Esophagus squamous epithelium (tissue), 5 donors: ENCODE measurements around the gene CDX2. TPM values are rescaled to one million over a fixed set of nuclear protein-coding genes. Genes with fewer than 3 reads are reported as not detected.
"Not testable (repeated sequence)": the region's sequence is repeated elsewhere in the genome, so short reads cannot be mapped to it uniquely, and the experiment has no call there.

Experiments
- DNase-seq: peaks from one replicate; lab custom pipeline; 2025; lab: John Stamatoyannopoulos, UW
- H3K27ac ChIP-seq, 4 donors: fragments of 200-600 bp; sonication (generic); one replicate each; pipeline ENCODE4 v1.5.1; 2016 to 2019; ENCODE audit warnings: mild to moderate bottlenecking in 1 of 4
- H3K27me3 ChIP-seq, 4 donors: fragments of 200-600 bp; sonication (generic); 1 replicate in 3 of 4; 2 replicates in 1 of 4; pipeline versions ENCODE4 v1.5.1 to v1.6.0; 2017 to 2021; ENCODE audit warnings: antibody characterized with exemption in 1 of 4
- H3K36me3 ChIP-seq, 3 donors: fragments of 200-600 bp; sonication (generic); one replicate each; pipeline ENCODE4 v1.5.1; 2016 to 2019
- H3K4me1 ChIP-seq, 3 donors: fragments of 200-600 bp; sonication (generic); one replicate each; pipeline ENCODE4 v1.5.1; 2017 to 2019
- H3K4me3 ChIP-seq, 4 donors: fragments of 200-600 bp; sonication (generic); 1 replicate in 3 of 4; 2 replicates in 1 of 4; pipeline ENCODE4 v1.5.1; 2016 to 2019; ENCODE audit warnings: mild to moderate bottlenecking in 2 of 4, moderate library complexity in 1 of 4
- H3K9me3 ChIP-seq, 3 donors: fragments of 200-600 bp; sonication (generic); one replicate each; pipeline ENCODE4 v1.5.1; 2016 to 2019
- POLR2A ChIP-seq, 4 donors: fragments of 450-650 bp; IDR thresholded peaks; one replicate each; pipeline ENCODE4 v1.6.1; 2017; ENCODE audit warnings: antibody characterized with exemption in 4 of 4, mild to moderate bottlenecking in 4 of 4, moderate library complexity in 3 of 4
- WGBS, 2 donors: methylation state at CpG; one replicate each; pipeline ENCODE4 v1.1.5; 2018; 5-methylcytosine and 5-hydroxymethylcytosine counted together
- intact Hi-C: fragments of 100-400 bp; cut with DNase I; formaldehyde crosslinking; loops from one replicate; pipeline ENCODE4 v1.15.0; 2022
- total RNA-seq, 4 donors: library from RNA; depleted of rRNA; stranded (reverse); fragments of >200 nt; gene quantifications; one replicate each; pipeline ENCODE4 v1.1.0, GENCODE V29; 2016
- TF ChIP-seq, protein P1 (sequence below), 6 experiments: fragments of 450-650 bp in 4 of 6; fragments of 200-600 bp in 2 of 6; sonication (generic) in 2 of 6; IDR thresholded peaks; one replicate each; pipeline ENCODE4 v1.5.1; 2016 to 2019; ENCODE audit warnings: antibody characterized with exemption in 6 of 6, mild to moderate bottlenecking in 4 of 6, moderate library complexity in 4 of 6
- donor health status: DM: yes; HTN: yes; CAD: no.

The CDX2 gene
- total RNA-seq, 4 donors from 2014 or later, result not detected

DNA sequence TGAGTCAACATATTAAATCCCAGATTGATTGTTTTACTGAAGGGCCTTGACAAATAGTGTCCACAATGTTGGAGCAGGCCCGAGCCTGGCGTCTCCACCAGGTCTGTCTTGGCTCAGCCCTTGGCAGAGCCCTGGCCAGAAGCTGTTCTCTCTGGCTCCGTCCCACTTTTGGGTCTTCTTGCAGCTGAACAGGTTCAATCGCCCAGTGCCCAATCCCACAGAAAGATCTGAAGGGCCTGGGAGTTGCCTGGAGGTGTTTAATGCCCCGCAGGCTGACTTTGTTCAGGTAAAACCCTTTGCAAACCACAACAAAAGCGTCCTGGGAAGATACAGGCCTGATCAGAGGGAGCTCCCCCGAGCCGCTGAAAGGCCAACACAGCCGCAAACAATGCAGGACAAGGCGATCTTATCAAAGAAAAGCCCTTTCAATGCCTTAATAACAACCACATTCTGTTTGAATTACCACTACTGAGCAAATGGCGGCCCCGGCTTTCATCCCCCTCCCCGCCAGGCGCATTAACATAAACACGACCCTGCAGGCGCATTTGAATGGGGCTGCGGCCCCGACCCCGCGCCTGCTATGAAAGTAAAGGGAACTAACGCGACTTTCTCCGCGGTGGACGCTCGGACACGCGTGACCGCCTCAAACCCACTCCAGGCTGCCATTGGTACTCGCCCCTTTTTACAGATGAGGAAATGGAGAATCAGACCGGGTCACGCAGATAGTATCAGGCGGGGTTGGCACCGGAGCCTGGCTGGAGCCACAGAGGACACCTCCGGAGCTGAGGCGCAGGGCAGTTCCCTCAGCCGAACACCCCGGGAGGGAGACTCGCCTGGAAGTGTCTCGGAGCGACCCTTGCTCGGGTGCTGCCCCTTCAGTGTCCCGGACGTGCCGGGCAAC is 3.1 kb downstream of the CDX2 start:
- TF ChIP-seq POLR2A (IDR thresholded peaks at IDR 0.05), result no peak
- TF ChIP-seq, protein P1, sequence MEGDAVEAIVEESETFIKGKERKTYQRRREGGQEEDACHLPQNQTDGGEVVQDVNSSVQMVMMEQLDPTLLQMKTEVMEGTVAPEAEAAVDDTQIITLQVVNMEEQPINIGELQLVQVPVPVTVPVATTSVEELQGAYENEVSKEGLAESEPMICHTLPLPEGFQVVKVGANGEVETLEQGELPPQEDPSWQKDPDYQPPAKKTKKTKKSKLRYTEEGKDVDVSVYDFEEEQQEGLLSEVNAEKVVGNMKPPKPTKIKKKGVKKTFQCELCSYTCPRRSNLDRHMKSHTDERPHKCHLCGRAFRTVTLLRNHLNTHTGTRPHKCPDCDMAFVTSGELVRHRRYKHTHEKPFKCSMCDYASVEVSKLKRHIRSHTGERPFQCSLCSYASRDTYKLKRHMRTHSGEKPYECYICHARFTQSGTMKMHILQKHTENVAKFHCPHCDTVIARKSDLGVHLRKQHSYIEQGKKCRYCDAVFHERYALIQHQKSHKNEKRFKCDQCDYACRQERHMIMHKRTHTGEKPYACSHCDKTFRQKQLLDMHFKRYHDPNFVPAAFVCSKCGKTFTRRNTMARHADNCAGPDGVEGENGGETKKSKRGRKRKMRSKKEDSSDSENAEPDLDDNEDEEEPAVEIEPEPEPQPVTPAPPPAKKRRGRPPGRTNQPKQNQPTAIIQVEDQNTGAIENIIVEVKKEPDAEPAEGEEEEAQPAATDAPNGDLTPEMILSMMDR (IDR thresholded peaks at IDR 0.05), result no peak
- H3K36me3 ChIP-seq, result no peaks in the 10 kb centered on the region
- no peaks in the 10 kb centered on the region for H3K9me3 ChIP-seq
- no peak for DNase-seq
- peaks cover 41 to 100% (median 57%) of the 10 kb centered on the region in 4 donors for H3K27me3 ChIP-seq
- no peak overlapping the region for H3K4me3 ChIP-seq
- H3K4me1 ChIP-seq, result peaks cover 14 to 45% (median 15%) of the 10 kb centered on the region in 3 donors
- intact Hi-C loops, result no loop called here
- WGBS, 2 donors, result 8 to 28% methylated on average over 10 to 17 of the region's 45 CpGs
- H3K27ac ChIP-seq, result no peak overlapping the region

DNA sequence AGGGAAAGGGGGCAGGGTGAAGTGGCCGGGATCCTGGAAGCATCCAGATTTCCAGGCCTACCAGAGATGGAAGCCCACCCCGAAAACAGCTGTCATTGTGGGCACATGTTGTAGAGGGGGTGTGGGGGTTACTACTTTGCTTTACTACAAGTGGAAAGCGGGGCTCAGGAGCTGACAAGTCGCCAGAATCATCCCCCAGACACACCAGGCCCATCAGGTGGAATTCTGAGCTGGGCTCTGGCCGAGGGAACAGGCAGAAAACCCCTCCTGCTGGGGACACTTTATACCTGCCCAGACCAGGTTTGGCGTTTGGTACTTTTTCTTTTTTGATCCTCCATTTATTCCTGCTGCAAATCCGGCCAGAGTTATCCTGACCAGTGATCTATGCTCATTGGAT is 3.8 kb downstream of the CDX2 start:
- H3K27ac ChIP-seq, result no peak overlapping the region
- H3K9me3 ChIP-seq, result no peaks in the 10 kb centered on the region
- DNase-seq, result no peak
- intact Hi-C loops, result no loop called here
- no peaks in the 10 kb centered on the region for H3K36me3 ChIP-seq
- peaks cover 20 to 49% (median 21%) of the 10 kb centered on the region in 3 donors for H3K4me1 ChIP-seq
- TF ChIP-seq, protein P1 (IDR thresholded peaks at IDR 0.05), result no peak
- no peak for TF ChIP-seq POLR2A (IDR thresholded peaks at IDR 0.05)
- 57 to 58% methylated on average over 7 of the region's 7 CpGs for WGBS, 2 donors
- no peak overlapping the region for H3K4me3 ChIP-seq
- peaks cover 45 to 100% (median 54%) of the 10 kb centered on the region in 4 donors for H3K27me3 ChIP-seq

GRCh38 chr13:27964741-27965323 is 4.3 kb downstream of the CDX2 start:
- TF ChIP-seq, protein P1 (IDR thresholded peaks at IDR 0.05), result no peak
- TF ChIP-seq POLR2A (IDR thresholded peaks at IDR 0.05), result no peak
- no peaks in the 10 kb centered on the region for H3K9me3 ChIP-seq
- peaks cover 22 to 52% (median 26%) of the 10 kb centered on the region in 3 donors for H3K4me1 ChIP-seq
- no peak for DNase-seq
- H3K27me3 ChIP-seq, result peaks cover 50 to 100% (median 55%) of the 10 kb centered on the region in 4 donors
- H3K36me3 ChIP-seq, result no peaks in the 10 kb centered on the region
- H3K27ac ChIP-seq, result no peak overlapping the region
- 32 to 35% methylated on average over 3 to 12 of the region's 15 CpGs for WGBS, 2 donors
- intact Hi-C loops, result no loop called here
- no peak overlapping the region for H3K4me3 ChIP-seq

GRCh38 chr13:27964206-27964605 is 4.9 kb downstream of the CDX2 start:
- 62 to 78% methylated on average over 7 to 13 of the region's 13 CpGs for WGBS, 2 donors
- intact Hi-C loops, H3K27ac ChIP-seq, DNase-seq, H3K36me3 ChIP-seq, H3K4me3 ChIP-seq, H3K9me3 ChIP-seq: not testable (repeated sequence)
- Histone ChIP-seq H3K27me3 (peaks cover 52 to 100% (median 54%) of the 10 kb centered on the region in 4 donors), H3K4me1 (peaks cover 22 to 56% (median 26%) of the 10 kb centered on the region in 3 donors)

DNA sequence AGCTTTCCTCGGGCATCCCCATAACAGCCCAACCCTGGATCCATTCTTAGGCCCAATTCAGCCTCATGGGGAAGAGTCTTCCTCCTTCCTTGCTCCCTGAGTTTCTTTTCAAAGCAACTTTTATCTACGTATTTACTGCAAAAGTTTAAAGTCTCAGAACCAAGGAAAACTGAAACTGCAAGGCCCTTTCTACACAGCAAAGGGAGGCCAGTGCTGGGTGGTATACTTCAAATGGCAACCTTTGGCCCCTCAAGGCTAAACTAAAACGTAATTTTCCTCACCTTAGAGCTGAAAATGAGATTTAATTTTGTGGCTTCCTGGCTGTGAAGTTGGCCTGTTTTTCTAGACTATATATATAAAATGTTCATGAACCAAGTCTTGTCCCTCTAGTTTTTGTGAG is 5.6 kb downstream of the CDX2 start:
- intact Hi-C loops, result no loop called here
- DNase-seq, result no peak
- H3K9me3 ChIP-seq, result no peaks in the 10 kb centered on the region
- peaks cover 45 to 100% (median 54%) of the 10 kb centered on the region in 4 donors for H3K27me3 ChIP-seq
- H3K27ac ChIP-seq, result no peak overlapping the region
- no peaks in the 10 kb centered on the region for H3K36me3 ChIP-seq
- H3K4me3 ChIP-seq, result no peak overlapping the region
- TF ChIP-seq, protein P1 (IDR thresholded peaks at IDR 0.05), result no peak
- TF ChIP-seq POLR2A (IDR thresholded peaks at IDR 0.05), result no peak
- 68 to 69% methylated on average over 3 of the region's 3 CpGs for WGBS, 2 donors
- H3K4me1 ChIP-seq, result peaks cover 16 to 49% (median 19%) of the 10 kb centered on the region in 3 donors
